ENCODE measurements around the gene IBTK.
"Not testable (repeated sequence)": the region's sequence is repeated elsewhere in the genome, so short reads cannot be mapped to it uniquely, and the experiment has no call there.

The IBTK gene

GRCh38 chr6:82160255-82160990, 87.1 kb downstream of the IBTK start:
- H3K4me3 Mint-ChIP-seq = no peak overlapping the region
- H3K4me1 Mint-ChIP-seq = no peaks in the 10 kb centered on the region
- H3K27me3 Mint-ChIP-seq = no peaks in the 10 kb centered on the region
- H3K36me3 Mint-ChIP-seq = peaks cover 3% of the 10 kb centered on the region
- no peaks in the 10 kb centered on the region for H3K9me3 Mint-ChIP-seq
- no peak overlapping the region for H3K27ac Mint-ChIP-seq

- H3K27ac Mint-ChIP-seq, H3K27me3 Mint-ChIP-seq, H3K4me3 Mint-ChIP-seq, H3K4me1 Mint-ChIP-seq: not testable (repeated sequence)
- peaks cover 15% of the 10 kb centered on the region for H3K9me3 Mint-ChIP-seq
- peaks cover 13% of the 10 kb centered on the region for H3K36me3 Mint-ChIP-seq
Observed at GRCh38 chr6:82152786-82153185, 94.8 kb downstream of the IBTK start.

- peaks cover 15% of the 10 kb centered on the region for H3K9me3 Mint-ChIP-seq
- H3K27ac Mint-ChIP-seq = not testable (repeated sequence)
Observed at GRCh38 chr6:82151147-82151546, 96.4 kb downstream of the IBTK start.

GRCh38 chr6:82145926-82146452, 101.6 kb downstream of the IBTK start:
- Mint-ChIP-seq H3K4me1 (no peaks in the 10 kb centered on the region), H3K27me3 (no peaks in the 10 kb centered on the region), H3K27ac (no peak overlapping the region), H3K36me3 (no peaks in the 10 kb centered on the region), H3K4me3 (no peak overlapping the region), H3K9me3 (peaks cover 9% of the 10 kb centered on the region)

More at GRCh38 chr6:82151147-82151546, 96.4 kb downstream of the IBTK start:
- peaks cover 11% of the 10 kb centered on the region for H3K36me3 Mint-ChIP-seq
- H3K4me3 Mint-ChIP-seq, H3K4me1 Mint-ChIP-seq, H3K27me3 Mint-ChIP-seq: not testable (repeated sequence)

- Mint-ChIP-seq H3K27ac (no peak overlapping the region), H3K4me1 (no peaks in the 10 kb centered on the region), H3K9me3 (peaks cover 9% of the 10 kb centered on the region), H3K36me3 (no peaks in the 10 kb centered on the region), H3K4me3 (no peak overlapping the region), H3K27me3 (no peaks in the 10 kb centered on the region)
Observed at GRCh38 chr6:82144852-82145340, 102.6 kb downstream of the IBTK start.

GRCh38 chr6:82144007-82144851, 103.3 kb downstream of the IBTK start:
- H3K4me3 Mint-ChIP-seq = no peak overlapping the region
- no peak overlapping the region for H3K27ac Mint-ChIP-seq
- H3K27me3 Mint-ChIP-seq = no peaks in the 10 kb centered on the region
- no peaks in the 10 kb centered on the region for H3K36me3 Mint-ChIP-seq
- peaks cover 2% of the 10 kb centered on the region for H3K9me3 Mint-ChIP-seq
- H3K4me1 Mint-ChIP-seq = no peaks in the 10 kb centered on the region

GRCh38 chr6:82143041-82143481, 104.5 kb downstream of the IBTK start:
- Mint-ChIP-seq H3K36me3 (no peaks in the 10 kb centered on the region), H3K4me3 (no peak overlapping the region), H3K27ac (no peak overlapping the region), H3K4me1 (no peaks in the 10 kb centered on the region), H3K27me3 (no peaks in the 10 kb centered on the region), H3K9me3 (no peaks in the 10 kb centered on the region)

GRCh38 chr6:82142524-82142923, 105.0 kb downstream of the IBTK start:
- no peaks in the 10 kb centered on the region for H3K9me3 Mint-ChIP-seq
- H3K4me1 Mint-ChIP-seq = no peaks in the 10 kb centered on the region
- H3K27ac Mint-ChIP-seq = no peak overlapping the region
- no peaks in the 10 kb centered on the region for H3K36me3 Mint-ChIP-seq
- H3K27me3 Mint-ChIP-seq = no peaks in the 10 kb centered on the region
- H3K4me3 Mint-ChIP-seq = no peak overlapping the region

GRCh38 chr6:82138075-82138791, 109.3 kb downstream of the IBTK start:
- peaks cover 4% of the 10 kb centered on the region for H3K27me3 Mint-ChIP-seq
- no peaks in the 10 kb centered on the region for H3K36me3 Mint-ChIP-seq
- H3K4me3 Mint-ChIP-seq = no peak overlapping the region
- H3K27ac Mint-ChIP-seq = no peak overlapping the region
- H3K9me3 Mint-ChIP-seq = no peaks in the 10 kb centered on the region
- no peaks in the 10 kb centered on the region for H3K4me1 Mint-ChIP-seq

- H3K4me1 Mint-ChIP-seq = no peaks in the 10 kb centered on the region
- H3K9me3 Mint-ChIP-seq = peaks cover 8% of the 10 kb centered on the region
- H3K27ac Mint-ChIP-seq = no peak overlapping the region
- H3K4me3 Mint-ChIP-seq = no peak overlapping the region
- H3K27me3 Mint-ChIP-seq = peaks cover 5% of the 10 kb centered on the region
- peaks cover 2% of the 10 kb centered on the region for H3K36me3 Mint-ChIP-seq
Observed at GRCh38 chr6:82131441-82131840, 116.1 kb downstream of the IBTK start.

GRCh38 chr6:82129797-82130196, 117.7 kb downstream of the IBTK start:
- Mint-ChIP-seq H3K4me3 (no peak overlapping the region), H3K27ac (no peak overlapping the region), H3K27me3 (peaks cover 5% of the 10 kb centered on the region), H3K9me3 (peaks cover 8% of the 10 kb centered on the region), H3K4me1 (no peaks in the 10 kb centered on the region), H3K36me3 (peaks cover 2% of the 10 kb centered on the region)

- H3K9me3 Mint-ChIP-seq, H3K36me3 Mint-ChIP-seq, H3K4me3 Mint-ChIP-seq, H3K27ac Mint-ChIP-seq, H3K4me1 Mint-ChIP-seq, H3K27me3 Mint-ChIP-seq: not testable (repeated sequence)
Observed at GRCh38 chr6:82128973-82129372, 118.6 kb downstream of the IBTK start.

- no peak overlapping the region for H3K27ac Mint-ChIP-seq
- H3K9me3 Mint-ChIP-seq = peaks cover under 1% of the 10 kb centered on the region
- H3K36me3 Mint-ChIP-seq = peaks cover 2% of the 10 kb centered on the region
- no peaks in the 10 kb centered on the region for H3K4me1 Mint-ChIP-seq
- H3K4me3 Mint-ChIP-seq = no peak overlapping the region
- H3K27me3 Mint-ChIP-seq = no peaks in the 10 kb centered on the region
Observed at GRCh38 chr6:82123632-82124031, 123.9 kb downstream of the IBTK start.
